Placental pericyte (primary cell): ENCODE data around the gene NUDCD3. TPM values are rescaled to one million over a fixed set of nuclear protein-coding genes. Genes with fewer than 3 reads are reported as not detected.

Source experiments
- small RNA-seq: library from RNA; depleted of rRNA; stranded (forward); fragments of <200 nt; gene quantifications from one replicate; pipeline ENCODE3, GENCODE V24; 2012; ENCODE audit warnings: low replicate concordance
- total RNA-seq: library from RNA; depleted of rRNA; stranded (reverse); fragments of >200 nt; gene quantifications from 2 replicates; pipeline ENCODE4 v1.2.3, GENCODE V29; 2012

NUDCD3 gene
- total RNA-seq: 54.5 and 73.7 TPM in 2 replicates

DNA sequence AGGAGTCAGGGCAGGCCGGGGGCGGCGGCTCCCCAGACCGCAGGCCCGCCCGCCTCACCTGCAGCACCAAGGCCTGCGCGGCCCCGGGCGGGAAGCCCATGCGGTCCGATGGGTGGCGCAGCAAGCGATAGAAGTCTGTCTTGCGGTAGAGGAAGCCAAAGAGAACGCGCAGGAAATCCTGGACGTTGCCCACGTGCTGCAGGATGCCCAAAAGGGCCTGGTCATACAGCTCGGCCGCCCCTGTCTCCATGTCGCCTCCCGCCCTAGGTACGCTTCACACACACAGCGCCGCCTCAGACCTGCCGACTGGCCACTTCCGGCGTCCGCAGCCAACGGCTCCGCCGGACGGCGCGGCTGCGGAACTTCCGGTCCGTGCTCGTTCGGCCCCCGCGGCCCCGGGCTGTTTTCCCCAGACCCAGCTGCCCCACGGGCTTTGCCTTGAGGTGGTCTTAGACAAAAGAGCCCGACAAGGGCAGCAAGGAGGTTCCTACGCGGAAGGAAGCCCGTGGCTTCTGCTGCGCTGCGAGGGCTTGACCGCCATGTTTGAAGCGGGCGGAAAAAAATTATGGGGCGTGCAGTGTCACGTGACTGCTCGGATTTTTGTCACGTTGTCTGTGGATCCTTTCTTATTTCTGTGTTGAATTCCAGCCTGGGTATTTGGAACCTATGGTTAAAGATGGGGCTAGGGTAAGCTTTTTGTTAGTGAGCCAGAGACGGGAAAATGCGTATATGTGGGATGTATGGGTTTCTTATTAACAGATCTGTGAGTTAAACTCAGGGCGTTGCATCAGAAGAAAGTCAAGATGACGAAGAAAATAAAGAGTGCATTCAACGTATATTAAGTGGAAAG, at the start of gene NUDCD3:
TSS of gene NUDCD3 (minus strand) at position 308 of the 850 bp plus-strand sequence. CDS start at position 250, 58 bp downstream.

Small RNA genes lying within 50 kb of the gene (small RNA-seq; reads per million reads assigned to genes)
- gene RNU6-1097P: not detected

Other genes starting within 250 kb of the NUDCD3 start
- gene CAMK2B, start 165.1 kb downstream of the NUDCD3 start, total RNA-seq: 0.22 and 0.43 TPM in 2 replicates
- gene NPC1L1, start 50.7 kb upstream of the NUDCD3 start, total RNA-seq: under 0.01 TPM in 1 of 2 replicates, not detected in the other
- gene DDX56, start 83.2 kb upstream of the NUDCD3 start, total RNA-seq: 41.4 and 88.2 TPM in 2 replicates
- gene TMED4, start 91.6 kb upstream of the NUDCD3 start, total RNA-seq: 113 and 186 TPM in 2 replicates
- gene OGDH, start 116.0 kb upstream of the NUDCD3 start, total RNA-seq: 84.9 and 172 TPM in 2 replicates